Activated CD8-positive, alpha-beta memory T cell treated with anti-CD3 and anti-CD28 coated beads for 4 hours (primary cell): ENCODE results near the gene SLC17A2.

Source experiments
- DNase-seq, 2 donors: peaks; one replicate each; pipeline ENCODE4 v3.0.0-alpha.2; 2020; ENCODE audit warnings: low read depth in 2 of 2

SLC17A2 gene

GRCh38 chr6:25930532-25931410 lies at the start of gene SLC17A2:
Gene SLC17A2, minus strand, starts transcription at chr6:25930691. Its CDS starts 4,895 bp downstream, at chr6:25925796.
- no peak for DNase-seq

- DNase-seq, result no peak
These were observed 45.6 kb upstream of the SLC17A2 start for GRCh38 chr6:25975923-25976560.

- DNase-seq, result no peak
These were observed 43.5 kb upstream of the SLC17A2 start for GRCh38 chr6:25973923-25974555.

GRCh38 chr6:25972902-25973301 lies 42.4 kb upstream of the SLC17A2 start:
- no peak for DNase-seq

- DNase-seq, result no peak
These were observed 41.6 kb upstream of the SLC17A2 start for GRCh38 chr6:25972128-25972527.

- DNase-seq, result no peak
These were observed 40.8 kb upstream of the SLC17A2 start for GRCh38 chr6:25971187-25971821.

GRCh38 chr6:25968769-25969168 lies 38.3 kb upstream of the SLC17A2 start:
- no peak for DNase-seq

- no peak for DNase-seq
These were observed 36.2 kb upstream of the SLC17A2 start for GRCh38 chr6:25966711-25967110.

GRCh38 chr6:25965058-25965457 lies 34.6 kb upstream of the SLC17A2 start:
- no peak for DNase-seq

- no peak for DNase-seq
These were observed 33.1 kb upstream of the SLC17A2 start for GRCh38 chr6:25963426-25964123.

- peak; percentile 41 to 61 for DNase-seq
These were observed 31.9 kb upstream of the SLC17A2 start, which contains the start of gene TRIM38 for GRCh38 chr6:25962149-25963127. Gene TRIM38, plus strand, starts transcription at chr6:25962802. Its CDS starts 3,721 bp downstream, at chr6:25966523.

- no peak for DNase-seq
These were observed 31.2 kb upstream of the SLC17A2 start for GRCh38 chr6:25961619-25962148.

GRCh38 chr6:25960734-25961133 lies 30.2 kb upstream of the SLC17A2 start:
- no peak for DNase-seq

GRCh38 chr6:25959890-25960536 lies 29.5 kb upstream of the SLC17A2 start:
- no peak for DNase-seq

GRCh38 chr6:25958700-25959162 lies 28.2 kb upstream of the SLC17A2 start:
- no peak for DNase-seq

- DNase-seq, result no peak
These were observed 25.7 kb upstream of the SLC17A2 start for GRCh38 chr6:25956226-25956625.

- no peak for DNase-seq
These were observed 24.3 kb upstream of the SLC17A2 start for GRCh38 chr6:25954756-25955155.

GRCh38 chr6:25953733-25954132 lies 23.2 kb upstream of the SLC17A2 start:
- no peak for DNase-seq

GRCh38 chr6:25952535-25952934 lies 22.0 kb upstream of the SLC17A2 start:
- no peak for DNase-seq
